OCI-LY7 (cell line): ENCODE measurements around the gene NTHL1. TPM values are rescaled to one million over a fixed set of nuclear protein-coding genes. Genes with fewer than 3 reads are reported as not detected.
A peak's percentile ranks its signal among the peaks of the same experiment; 100 is the strongest.

Experiments used
- BruUV-seq: library from RNA; stranded (reverse); fragments of 400-500 nt; replicated peaks from 2 replicates; lab custom pipeline; 2021; lab: Mats Ljungman, UMichigan
- CTCF ChIA-PET: fragments of 300-600 bp; sonication (Branson Sonifier 250); formaldehyde crosslinking; loops from one replicate; lab custom pipeline; 2022; ENCODE audit warnings: antibody characterized with exemption; ENCODE audit not compliant: unreplicated experiment; lab: Charles Lee
- POLR2A ChIA-PET: fragments of 300-600 bp; sonication (Branson Sonifier 250); formaldehyde crosslinking; loops from one replicate; lab custom pipeline; 2022; ENCODE audit warnings: antibody characterized with exemption; lab: Charles Lee
- DNase-seq: peaks from one replicate; pipeline ENCODE4 v3.0.0-alpha.2; 2015; ENCODE audit warnings: low spot score
- H2AFZ ChIP-seq: fragments of 200-600 bp; sonication (generic), shearing (Covaris generic); 2 replicates; pipeline ENCODE4 v1.6.1; 2014; ENCODE audit warnings: mild to moderate bottlenecking, antibody characterized with exemption, low read length, moderate library complexity
- H3K27ac ChIP-seq: fragments of 200-600 bp; sonication (generic); 2 replicates; pipeline ENCODE4 v1.5.1; 2014; ENCODE audit warnings: mixed run types, low read depth, mild to moderate bottlenecking, moderate library complexity, low read length, inconsistent platforms; ENCODE audit not compliant: poor library complexity, severe bottlenecking
- H3K36me3 ChIP-seq: fragments of 200-600 bp; sonication (generic); 2 replicates; pipeline ENCODE4 v1.6.1; 2014; ENCODE audit warnings: mild to moderate bottlenecking, antibody characterized with exemption, low read length, moderate library complexity, mixed read lengths; ENCODE audit not compliant: insufficient read depth
- H3K4me1 ChIP-seq: fragments of 200-600 bp; sonication (generic); 2 replicates; pipeline ENCODE4 v1.5.1; 2014; ENCODE audit warnings: mild to moderate bottlenecking, low read length; ENCODE audit not compliant: insufficient read depth, poor library complexity, severe bottlenecking
- H3K4me2 ChIP-seq: fragments of 200-600 bp; sonication (generic); 2 replicates; pipeline ENCODE4 v1.6.1; 2014; ENCODE audit warnings: mild to moderate bottlenecking, low read length
- H3K4me3 ChIP-seq: fragments of 200-600 bp; sonication (generic); 2 replicates; pipeline ENCODE4 v1.5.1; 2014; ENCODE audit warnings: mild to moderate bottlenecking, low read depth, low read length; ENCODE audit not compliant: poor library complexity, severe bottlenecking
- H3K79me2 ChIP-seq: fragments of 200-600 bp; sonication (generic); 2 replicates; pipeline ENCODE4 v1.6.1; 2016; ENCODE audit warnings: low read depth, mild to moderate bottlenecking, low read length, moderate library complexity, mixed read lengths; ENCODE audit not compliant: insufficient read depth
- H3K9me2 ChIP-seq: fragments of 200-600 bp; sonication (generic); 2 replicates; pipeline ENCODE4 v1.6.1; 2016; ENCODE audit warnings: mild to moderate bottlenecking, low read length, mixed read lengths; ENCODE audit not compliant: insufficient read depth
- H3K9me3 ChIP-seq: fragments of 200-600 bp; sonication (generic); 2 replicates; pipeline ENCODE4 v1.6.1; 2014; ENCODE audit warnings: mild to moderate bottlenecking, mixed run types, low read length, mixed read lengths
- H4K20me1 ChIP-seq: fragments of 200-600 bp; sonication (generic); 2 replicates; pipeline ENCODE4 v1.6.1; 2014; ENCODE audit warnings: mild to moderate bottlenecking, antibody characterized with exemption, low read length, moderate library complexity, mixed read lengths; ENCODE audit not compliant: insufficient read depth
- EZH2phosphoT487 ChIP-seq: fragments of 200-600 bp; sonication (generic); IDR thresholded peaks from 2 replicates; pipeline ENCODE4 v1.6.1; 2018; ENCODE audit warnings: low read depth, borderline replicate concordance, mild to moderate bottlenecking, mixed run types, antibody characterized with exemption, low read length, moderate library complexity, mixed read lengths
- intact Hi-C: fragments of 100-400 bp; cut with micrococcal nuclease; formaldehyde crosslinking; loops from one replicate; pipeline ENCODE4 v1.10.0; 2022; ENCODE audit not compliant: unreplicated experiment
- total RNA-seq, 2 experiments: library from RNA; depleted of rRNA in 1 of 2; stranded (reverse); fragments of >200 nt in 1 of 2; shearing (Covaris generic) in 1 of 2; gene quantifications; 2 replicates each; pipeline ENCODE4 v1.2.3, GENCODE V29; 2014 to 2022
- TF ChIP-seq, protein P1 (sequence below): fragments of 200-600 bp; sonication (generic); conservative IDR thresholded peaks from 2 replicates; pipeline ENCODE4 v1.5.1; 2014; ENCODE audit warnings: mild to moderate bottlenecking, antibody characterized with exemption, low read length, moderate library complexity, mixed read lengths

Gene NTHL1
- total RNA-seq, 2 experiments from 2014 or later: 51.5 to 56.2 TPM

- no peak overlapping the region for H3K27ac ChIP-seq
- no peak overlapping the region for H3K4me3 ChIP-seq
- H3K4me2 ChIP-seq: peak overlapping the region; percentile 33
- POLR2A ChIA-PET: no interaction called here
- peaks cover 13% of the 10 kb centered on the region for H3K4me1 ChIP-seq
- H3K9me3 ChIP-seq: no peaks in the 10 kb centered on the region
- no peak overlapping the region for H2AFZ ChIP-seq
- TF ChIP-seq, protein P1, sequence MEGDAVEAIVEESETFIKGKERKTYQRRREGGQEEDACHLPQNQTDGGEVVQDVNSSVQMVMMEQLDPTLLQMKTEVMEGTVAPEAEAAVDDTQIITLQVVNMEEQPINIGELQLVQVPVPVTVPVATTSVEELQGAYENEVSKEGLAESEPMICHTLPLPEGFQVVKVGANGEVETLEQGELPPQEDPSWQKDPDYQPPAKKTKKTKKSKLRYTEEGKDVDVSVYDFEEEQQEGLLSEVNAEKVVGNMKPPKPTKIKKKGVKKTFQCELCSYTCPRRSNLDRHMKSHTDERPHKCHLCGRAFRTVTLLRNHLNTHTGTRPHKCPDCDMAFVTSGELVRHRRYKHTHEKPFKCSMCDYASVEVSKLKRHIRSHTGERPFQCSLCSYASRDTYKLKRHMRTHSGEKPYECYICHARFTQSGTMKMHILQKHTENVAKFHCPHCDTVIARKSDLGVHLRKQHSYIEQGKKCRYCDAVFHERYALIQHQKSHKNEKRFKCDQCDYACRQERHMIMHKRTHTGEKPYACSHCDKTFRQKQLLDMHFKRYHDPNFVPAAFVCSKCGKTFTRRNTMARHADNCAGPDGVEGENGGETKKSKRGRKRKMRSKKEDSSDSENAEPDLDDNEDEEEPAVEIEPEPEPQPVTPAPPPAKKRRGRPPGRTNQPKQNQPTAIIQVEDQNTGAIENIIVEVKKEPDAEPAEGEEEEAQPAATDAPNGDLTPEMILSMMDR: 0 out of 2 replicates have a peak, but pooled peaks have one; percentile 29
- TF ChIP-seq EZH2phosphoT487: 0 out of 2 replicates have a peak, but pooled peaks have one; percentile 63
- BruUV-seq: no TSS peak
- CTCF ChIA-PET: no interaction called here
- intact Hi-C loops: no loop called here
- H4K20me1 ChIP-seq: no peaks in the 10 kb centered on the region
- H3K79me2 ChIP-seq: no peaks in the 10 kb centered on the region
- peak; percentile 44 for DNase-seq
- no peaks in the 10 kb centered on the region for H3K36me3 ChIP-seq
- H3K9me2 ChIP-seq: no peaks in the 10 kb centered on the region
Observed at GRCh38 chr16:2027024-2028010, 20.3 kb downstream of the NTHL1 start.

DNA sequence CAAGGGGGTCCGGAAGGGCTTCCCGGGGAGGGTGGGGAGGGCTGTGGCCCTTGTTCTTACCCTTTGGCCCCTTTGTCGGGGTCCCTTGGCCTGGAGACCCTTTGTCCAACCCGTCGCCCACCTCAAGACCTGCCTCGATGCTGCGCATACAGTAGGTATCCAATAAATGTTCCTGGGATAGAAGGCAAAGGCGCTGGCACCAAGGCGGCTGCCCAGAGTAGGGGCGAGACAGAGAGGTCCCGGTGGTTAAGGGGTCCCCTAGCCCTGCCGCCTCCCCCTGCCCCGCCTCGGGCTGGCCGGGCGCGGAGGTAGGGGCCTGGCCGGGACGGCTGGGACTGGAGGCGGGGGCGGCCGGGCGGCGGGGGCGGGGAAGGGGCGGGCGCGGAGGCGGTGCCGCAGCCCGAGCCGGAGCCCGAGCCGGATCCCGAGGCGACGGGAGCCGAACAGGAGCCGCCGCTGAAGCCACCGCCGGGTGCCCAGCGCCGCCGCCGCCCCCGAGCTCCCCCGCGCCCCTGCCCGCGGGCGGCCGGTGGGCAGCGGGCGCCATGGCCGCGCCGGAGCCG lies 21.1 kb downstream of the NTHL1 start, which contains the start of gene NHERF2:
Gene NHERF2 (plus strand): TSS at position 442 of the 563 bp plus-strand sequence. CDS start 104 bp downstream, at position 546.
- DNase-seq: no peak
- POLR2A ChIA-PET: no interaction called here
- Histone ChIP-seq H3K4me2 (peak within 1 kb of the TSS; percentile 33), H2AFZ (no peak within 1 kb of the TSS), H3K9me3 (no peaks in the 10 kb centered on the region), H3K27ac (no peak within 1 kb of the TSS), H4K20me1 (no peaks in the 10 kb centered on the region), H3K4me3 (no peak within 1 kb of the TSS), H3K79me2 (no peaks in the 10 kb centered on the region), H3K36me3 (no peaks in the 10 kb centered on the region), H3K4me1 (peaks cover 13% of the 10 kb centered on the region), H3K9me2 (no peaks in the 10 kb centered on the region)
- CTCF ChIA-PET: no interaction called here
- TF ChIP-seq EZH2phosphoT487: no peak
- TF ChIP-seq, protein P1: no peak
- BruUV-seq: no TSS peak
- intact Hi-C loops: no loop called here
